AG08396 (cell line): ENCODE data around the gene ANKRD50.

ENCODE experiments used
- DNase-seq: peaks from one replicate; pipeline ENCODE4 v3.0.0; 2012; ENCODE audit warnings: low spot score, mixed read lengths

ANKRD50 gene

DNA sequence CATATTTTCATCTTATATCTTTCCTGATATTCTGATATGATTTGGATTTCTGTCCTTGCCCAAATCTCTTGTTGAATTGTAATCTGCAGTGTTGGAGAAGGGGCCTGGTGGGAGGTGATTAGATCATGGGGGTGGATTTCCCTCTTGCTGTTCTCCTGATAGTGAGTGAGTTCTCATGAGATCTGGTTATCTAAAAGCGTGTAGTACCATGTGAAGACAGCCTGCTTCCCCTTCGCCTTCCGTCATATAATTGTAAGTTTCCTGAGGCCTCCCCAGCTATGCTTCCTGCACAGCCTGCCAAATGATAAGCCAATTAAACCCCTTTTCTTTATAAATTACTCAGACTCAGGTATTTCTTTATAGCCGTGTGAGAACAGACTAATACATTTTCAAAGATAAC is 77.2 kb downstream of the ANKRD50 start:
- no peak for DNase-seq

DNA sequence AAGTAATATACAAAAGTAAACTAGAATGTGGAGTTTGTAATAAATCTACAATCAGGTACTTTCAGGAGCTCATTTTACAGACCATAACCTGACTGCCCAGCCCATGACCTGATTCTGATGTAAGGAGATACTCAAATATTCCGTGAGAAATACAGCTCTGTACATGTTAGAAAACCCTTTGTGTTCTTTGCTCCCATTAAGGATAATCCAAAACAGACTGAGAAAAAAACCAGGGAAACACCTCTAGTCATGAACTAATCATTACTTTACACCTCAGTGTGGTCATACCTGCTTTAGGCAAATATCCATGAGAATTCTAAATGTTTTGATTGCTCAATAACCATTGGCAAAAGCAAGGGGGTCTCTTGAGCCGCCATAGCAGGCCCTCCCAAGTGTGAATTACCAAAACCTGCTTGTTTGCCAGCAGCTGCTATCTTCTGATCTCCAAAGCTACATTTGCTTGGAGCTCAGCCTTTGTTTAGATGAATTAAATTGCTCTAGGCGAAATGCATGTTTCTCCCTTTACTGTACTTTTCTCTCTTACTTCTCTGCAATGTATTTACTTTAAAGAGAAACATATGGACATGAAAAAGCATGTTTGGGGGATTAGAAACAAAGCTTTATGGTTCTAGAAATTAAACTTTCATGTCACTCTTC is 79.1 kb downstream of the ANKRD50 start:
- DNase-seq = no peak

DNA sequence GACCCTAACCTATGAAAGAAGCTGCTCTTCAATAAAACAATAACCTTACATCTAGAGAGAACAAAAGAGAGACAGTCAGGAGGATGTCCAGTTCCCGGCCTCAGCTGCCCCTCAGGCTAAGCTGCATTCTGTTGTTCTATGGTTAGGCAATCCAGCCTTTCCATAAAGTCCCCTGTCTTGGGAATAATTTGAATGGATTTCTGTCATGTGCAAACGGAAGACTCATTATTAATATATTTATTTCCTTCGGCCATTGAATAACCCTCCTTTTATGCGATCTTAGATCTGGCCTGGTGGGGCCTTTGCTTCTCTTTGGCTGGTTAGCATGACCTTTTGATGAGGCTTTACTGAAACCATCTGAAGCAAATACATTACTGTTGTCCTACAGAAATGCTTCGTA is 80.1 kb downstream of the ANKRD50 start:
- DNase-seq = no peak

DNA sequence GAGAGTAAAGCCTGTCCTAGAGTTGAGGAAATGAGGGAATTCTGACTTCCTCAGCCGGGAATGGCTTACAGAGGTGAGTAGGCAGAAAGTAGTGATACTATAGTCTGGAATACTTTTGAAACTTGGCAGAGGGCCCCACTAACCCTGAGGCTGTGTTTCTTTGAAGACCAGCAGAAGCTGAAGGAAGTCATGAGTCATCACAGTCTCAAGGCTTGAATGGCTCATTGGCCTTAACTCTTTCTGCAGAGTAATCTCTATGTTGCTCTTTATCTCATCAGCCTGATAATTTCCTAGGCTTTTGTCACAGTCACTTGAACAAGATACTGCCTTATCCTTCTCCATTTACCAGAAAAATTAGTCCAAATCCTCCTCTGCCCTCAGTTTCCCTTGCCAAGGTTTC is 80.8 kb downstream of the ANKRD50 start:
- DNase-seq = peak; percentile 67

DNA sequence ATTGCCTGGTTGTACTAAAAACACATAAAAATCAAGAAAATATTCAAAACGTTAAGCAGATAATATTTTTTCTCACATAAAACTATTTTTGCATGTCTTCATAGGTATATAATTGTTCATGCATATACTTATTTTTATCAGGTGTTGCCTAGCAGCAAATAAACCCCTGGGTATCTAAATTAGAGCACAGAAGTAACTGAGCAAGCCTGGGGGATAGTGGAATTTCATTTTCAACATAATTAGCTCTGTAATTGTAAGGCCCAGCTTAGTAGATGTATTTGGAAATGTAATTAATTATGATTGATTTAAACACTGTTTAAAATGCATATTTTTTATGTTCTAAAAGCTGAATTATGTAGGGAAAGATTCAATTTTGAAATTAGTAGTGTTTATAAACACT is 82.9 kb downstream of the ANKRD50 start:
- DNase-seq = no peak
